OCI-LY7 (cell line): ENCODE results near the gene ADARB2. TPM values are rescaled to one million over a fixed set of nuclear protein-coding genes. Genes with fewer than 3 reads are reported as not detected.
A peak's percentile ranks its signal among the peaks of the same experiment; 100 is the strongest.

ENCODE experiments used
- BruUV-seq: library from RNA; stranded (reverse); fragments of 400-500 nt; replicated peaks from 2 replicates; lab custom pipeline; 2021; lab: Mats Ljungman, UMichigan
- CTCF ChIA-PET: fragments of 300-600 bp; sonication (Branson Sonifier 250); formaldehyde crosslinking; loops from one replicate; lab custom pipeline; 2022; ENCODE audit warnings: antibody characterized with exemption; ENCODE audit not compliant: unreplicated experiment; lab: Charles Lee
- POLR2A ChIA-PET: fragments of 300-600 bp; sonication (Branson Sonifier 250); formaldehyde crosslinking; loops from one replicate; lab custom pipeline; 2022; ENCODE audit warnings: antibody characterized with exemption; lab: Charles Lee
- DNase-seq: peaks from one replicate; pipeline ENCODE4 v3.0.0-alpha.2; 2015; ENCODE audit warnings: low spot score
- H2AFZ ChIP-seq: fragments of 200-600 bp; sonication (generic), shearing (Covaris generic); 2 replicates; pipeline ENCODE4 v1.6.1; 2014; ENCODE audit warnings: mild to moderate bottlenecking, antibody characterized with exemption, low read length, moderate library complexity
- H3K27ac ChIP-seq: fragments of 200-600 bp; sonication (generic); 2 replicates; pipeline ENCODE4 v1.5.1; 2014; ENCODE audit warnings: mixed run types, low read depth, mild to moderate bottlenecking, moderate library complexity, low read length, inconsistent platforms; ENCODE audit not compliant: poor library complexity, severe bottlenecking
- H3K36me3 ChIP-seq: fragments of 200-600 bp; sonication (generic); 2 replicates; pipeline ENCODE4 v1.6.1; 2014; ENCODE audit warnings: mild to moderate bottlenecking, antibody characterized with exemption, low read length, moderate library complexity, mixed read lengths; ENCODE audit not compliant: insufficient read depth
- H3K4me1 ChIP-seq: fragments of 200-600 bp; sonication (generic); 2 replicates; pipeline ENCODE4 v1.5.1; 2014; ENCODE audit warnings: mild to moderate bottlenecking, low read length; ENCODE audit not compliant: insufficient read depth, poor library complexity, severe bottlenecking
- H3K4me2 ChIP-seq: fragments of 200-600 bp; sonication (generic); 2 replicates; pipeline ENCODE4 v1.6.1; 2014; ENCODE audit warnings: mild to moderate bottlenecking, low read length
- H3K4me3 ChIP-seq: fragments of 200-600 bp; sonication (generic); 2 replicates; pipeline ENCODE4 v1.5.1; 2014; ENCODE audit warnings: mild to moderate bottlenecking, low read depth, low read length; ENCODE audit not compliant: poor library complexity, severe bottlenecking
- H3K79me2 ChIP-seq: fragments of 200-600 bp; sonication (generic); 2 replicates; pipeline ENCODE4 v1.6.1; 2016; ENCODE audit warnings: low read depth, mild to moderate bottlenecking, low read length, moderate library complexity, mixed read lengths; ENCODE audit not compliant: insufficient read depth
- H3K9me2 ChIP-seq: fragments of 200-600 bp; sonication (generic); 2 replicates; pipeline ENCODE4 v1.6.1; 2016; ENCODE audit warnings: mild to moderate bottlenecking, low read length, mixed read lengths; ENCODE audit not compliant: insufficient read depth
- H3K9me3 ChIP-seq: fragments of 200-600 bp; sonication (generic); 2 replicates; pipeline ENCODE4 v1.6.1; 2014; ENCODE audit warnings: mild to moderate bottlenecking, mixed run types, low read length, mixed read lengths
- H4K20me1 ChIP-seq: fragments of 200-600 bp; sonication (generic); 2 replicates; pipeline ENCODE4 v1.6.1; 2014; ENCODE audit warnings: mild to moderate bottlenecking, antibody characterized with exemption, low read length, moderate library complexity, mixed read lengths; ENCODE audit not compliant: insufficient read depth
- EZH2phosphoT487 ChIP-seq: fragments of 200-600 bp; sonication (generic); IDR thresholded peaks from 2 replicates; pipeline ENCODE4 v1.6.1; 2018; ENCODE audit warnings: low read depth, borderline replicate concordance, mild to moderate bottlenecking, mixed run types, antibody characterized with exemption, low read length, moderate library complexity, mixed read lengths
- intact Hi-C: fragments of 100-400 bp; cut with micrococcal nuclease; formaldehyde crosslinking; loops from one replicate; pipeline ENCODE4 v1.10.0; 2022; ENCODE audit not compliant: unreplicated experiment
- total RNA-seq, 2 experiments: library from RNA; depleted of rRNA in 1 of 2; stranded (reverse); fragments of >200 nt in 1 of 2; shearing (Covaris generic) in 1 of 2; gene quantifications; 2 replicates each; pipeline ENCODE4 v1.2.3, GENCODE V29; 2014 to 2022
- TF ChIP-seq, protein P1 (sequence below): fragments of 200-600 bp; sonication (generic); conservative IDR thresholded peaks from 2 replicates; pipeline ENCODE4 v1.5.1; 2014; ENCODE audit warnings: mild to moderate bottlenecking, antibody characterized with exemption, low read length, moderate library complexity, mixed read lengths

Gene ADARB2
- total RNA-seq, 2 experiments from 2014 or later, result 0.03 TPM; not detected in 1

DNA sequence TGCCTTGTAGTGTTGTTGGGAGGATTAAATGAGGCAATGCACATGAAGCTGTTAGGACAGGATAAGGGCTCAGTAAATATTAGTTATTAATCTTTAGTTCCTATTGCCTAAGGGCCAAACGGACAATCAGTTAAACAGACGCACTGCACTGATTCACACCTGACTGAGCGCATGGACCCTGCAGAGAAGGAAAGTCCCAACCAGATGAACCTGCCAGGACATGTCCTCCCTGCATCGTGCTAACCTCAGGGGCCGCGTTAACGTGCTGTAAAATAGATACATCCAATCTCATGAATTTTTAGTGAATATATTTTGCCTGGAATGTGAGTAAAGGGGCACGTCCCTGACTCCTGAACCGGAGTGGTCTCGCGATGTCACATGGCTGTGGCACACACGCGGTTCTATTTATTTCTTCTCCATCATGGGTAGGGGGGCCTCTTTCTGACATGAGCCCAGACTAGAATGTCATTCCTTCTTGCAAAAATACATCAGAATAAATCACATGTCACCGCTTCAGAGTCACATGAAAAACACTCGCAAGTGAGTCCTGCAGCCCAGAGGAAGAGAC, 12.3 kb downstream of the ADARB2 start:
- DNase-seq, result no peak
- no TSS peak for BruUV-seq
- no peaks in the 10 kb centered on the region for H3K4me1 ChIP-seq
- H3K4me3 ChIP-seq, result no peak overlapping the region
- H3K36me3 ChIP-seq, result no peaks in the 10 kb centered on the region
- ChIA-PET POLR2A (no interaction called here), CTCF (no interaction called here)
- no peak overlapping the region for H2AFZ ChIP-seq
- no peaks in the 10 kb centered on the region for H3K79me2 ChIP-seq
- H4K20me1 ChIP-seq, result no peaks in the 10 kb centered on the region
- no peak overlapping the region for H3K27ac ChIP-seq
- TF ChIP-seq, protein P1, sequence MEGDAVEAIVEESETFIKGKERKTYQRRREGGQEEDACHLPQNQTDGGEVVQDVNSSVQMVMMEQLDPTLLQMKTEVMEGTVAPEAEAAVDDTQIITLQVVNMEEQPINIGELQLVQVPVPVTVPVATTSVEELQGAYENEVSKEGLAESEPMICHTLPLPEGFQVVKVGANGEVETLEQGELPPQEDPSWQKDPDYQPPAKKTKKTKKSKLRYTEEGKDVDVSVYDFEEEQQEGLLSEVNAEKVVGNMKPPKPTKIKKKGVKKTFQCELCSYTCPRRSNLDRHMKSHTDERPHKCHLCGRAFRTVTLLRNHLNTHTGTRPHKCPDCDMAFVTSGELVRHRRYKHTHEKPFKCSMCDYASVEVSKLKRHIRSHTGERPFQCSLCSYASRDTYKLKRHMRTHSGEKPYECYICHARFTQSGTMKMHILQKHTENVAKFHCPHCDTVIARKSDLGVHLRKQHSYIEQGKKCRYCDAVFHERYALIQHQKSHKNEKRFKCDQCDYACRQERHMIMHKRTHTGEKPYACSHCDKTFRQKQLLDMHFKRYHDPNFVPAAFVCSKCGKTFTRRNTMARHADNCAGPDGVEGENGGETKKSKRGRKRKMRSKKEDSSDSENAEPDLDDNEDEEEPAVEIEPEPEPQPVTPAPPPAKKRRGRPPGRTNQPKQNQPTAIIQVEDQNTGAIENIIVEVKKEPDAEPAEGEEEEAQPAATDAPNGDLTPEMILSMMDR, result no peak
- TF ChIP-seq EZH2phosphoT487, result no peak
- intact Hi-C loops, result no loop called here
- H3K9me3 ChIP-seq, result no peaks in the 10 kb centered on the region
- H3K4me2 ChIP-seq, result no peak overlapping the region
- no peaks in the 10 kb centered on the region for H3K9me2 ChIP-seq

DNA sequence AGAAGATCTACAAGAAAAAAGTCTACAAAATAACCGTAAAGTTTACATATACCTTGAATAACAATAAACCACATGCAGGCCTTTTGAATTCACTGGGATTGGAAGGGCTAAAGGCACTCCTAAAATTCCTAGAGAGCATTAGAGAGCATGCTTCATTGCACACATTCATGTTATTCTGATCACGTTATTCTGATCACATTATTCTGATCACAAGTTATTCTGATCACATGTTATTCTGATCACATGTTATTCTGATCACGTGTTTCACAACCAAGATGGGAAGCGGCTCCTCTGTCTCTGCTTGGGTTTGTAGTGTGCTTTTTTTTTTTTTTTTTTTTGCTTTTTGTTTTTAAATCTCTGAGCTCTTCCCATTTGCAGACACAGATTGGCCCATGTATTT, 20.5 kb downstream of the ADARB2 start:
- CTCF ChIA-PET, result no interaction called here
- Histone ChIP-seq H2AFZ (no peak overlapping the region), H4K20me1 (no peaks in the 10 kb centered on the region), H3K4me3 (no peak overlapping the region), H3K9me3 (no peaks in the 10 kb centered on the region), H3K4me1 (no peaks in the 10 kb centered on the region), H3K9me2 (no peaks in the 10 kb centered on the region), H3K79me2 (no peaks in the 10 kb centered on the region), H3K36me3 (no peaks in the 10 kb centered on the region), H3K4me2 (no peak overlapping the region), H3K27ac (no peak overlapping the region)
- no TSS peak for BruUV-seq
- POLR2A ChIA-PET, result no interaction called here
- intact Hi-C loops, result no loop called here
- no peak for TF ChIP-seq EZH2phosphoT487
- TF ChIP-seq, protein P1, result no peak
- DNase-seq, result no peak

DNA sequence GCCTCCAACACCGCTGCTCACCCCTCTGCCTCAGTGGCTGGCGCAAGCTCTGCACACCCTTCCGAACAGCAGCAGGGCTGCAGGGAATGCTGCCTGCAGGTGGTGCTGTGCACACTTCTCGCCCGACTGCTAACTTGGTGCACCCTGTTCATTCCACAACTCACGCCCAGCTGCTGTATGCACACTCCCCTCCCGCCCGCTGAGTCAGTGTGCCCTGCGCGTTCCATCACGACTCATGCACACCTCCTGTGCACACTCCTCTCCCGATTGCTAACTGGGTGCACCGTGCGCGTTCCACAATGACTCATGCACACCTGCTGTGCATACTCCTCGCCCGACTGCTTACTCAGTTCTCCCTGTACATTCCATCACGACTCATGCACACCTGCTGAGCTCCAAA, 21.5 kb downstream of the ADARB2 start:
- H3K4me1 ChIP-seq, result no peaks in the 10 kb centered on the region
- ChIA-PET POLR2A (interaction anchor here (0.7 kb wide), 1 partner anchor 702 kb away, joined by 4 read pairs; no protein-coding TSS in a partner anchor), CTCF (interaction anchor here (0.6 kb wide), 3 partner anchors 25 to 368 kb away, joined by 3 read pairs; no protein-coding TSS in a partner anchor)
- H3K9me2 ChIP-seq, result no peaks in the 10 kb centered on the region
- H2AFZ ChIP-seq, result no peak overlapping the region
- peak; percentile 52 for DNase-seq
- no peaks in the 10 kb centered on the region for H3K36me3 ChIP-seq
- H3K79me2 ChIP-seq, result no peaks in the 10 kb centered on the region
- H3K27ac ChIP-seq, result no peak overlapping the region
- H3K4me3 ChIP-seq, result no peak overlapping the region
- no peak overlapping the region for H3K4me2 ChIP-seq
- no peaks in the 10 kb centered on the region for H3K9me3 ChIP-seq
- no TSS peak for BruUV-seq
- intact Hi-C loops, result no loop called here
- H4K20me1 ChIP-seq, result no peaks in the 10 kb centered on the region
- TF ChIP-seq, protein P1, result peak; percentile 78
- no peak for TF ChIP-seq EZH2phosphoT487
